Activated CD8-positive, alpha-beta memory T cell treated with anti-CD3 and anti-CD28 coated beads for 1 hour (primary cell): ENCODE measurements around the gene STX5.
"Not testable (repeated sequence)": the region's sequence is repeated elsewhere in the genome, so short reads cannot be mapped to it uniquely, and the experiment has no call there.

Source experiments
- DNase-seq, 2 donors: peaks; one replicate each; pipeline ENCODE4 v3.0.0-alpha.2; 2020; ENCODE audit warnings: low read depth in 1 of 2; ENCODE audit errors: extremely low read depth in 1 of 2

The STX5 gene

DNA sequence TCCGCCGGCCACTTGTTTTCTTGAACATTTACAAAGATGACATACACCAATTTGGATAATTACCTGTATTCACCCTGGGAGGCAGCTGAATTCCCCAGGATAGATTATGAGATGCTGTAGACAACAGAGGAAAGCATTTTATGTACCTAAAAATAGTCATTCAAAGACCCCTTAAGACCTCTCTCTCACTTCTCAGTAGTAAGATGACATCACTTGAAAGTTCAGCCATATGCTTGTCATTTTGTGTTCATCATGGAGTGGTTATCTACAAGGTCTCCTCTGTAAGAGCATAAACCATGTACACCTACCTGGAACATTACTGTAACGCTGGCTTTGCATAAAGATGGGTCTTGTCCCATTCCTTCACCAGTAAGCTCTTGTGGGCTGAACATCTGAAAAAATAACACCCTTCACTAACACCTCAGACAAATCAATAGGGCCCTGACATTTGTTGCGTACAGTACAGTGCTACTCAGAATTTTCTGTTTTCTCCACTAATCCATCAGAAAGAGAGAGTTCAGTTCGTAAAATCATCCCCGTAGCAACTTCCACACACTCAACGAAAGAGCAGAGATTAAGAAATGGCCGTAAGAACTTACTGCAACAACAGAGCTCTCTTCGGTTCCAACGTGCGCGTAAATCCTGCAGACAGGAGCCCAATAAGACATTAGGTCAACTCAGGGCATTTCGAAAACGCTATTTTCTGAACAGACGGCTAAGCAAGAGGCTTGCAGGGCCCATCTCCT lies 23.1 kb upstream of the STX5 start:
- DNase-seq, result no peak

DNA sequence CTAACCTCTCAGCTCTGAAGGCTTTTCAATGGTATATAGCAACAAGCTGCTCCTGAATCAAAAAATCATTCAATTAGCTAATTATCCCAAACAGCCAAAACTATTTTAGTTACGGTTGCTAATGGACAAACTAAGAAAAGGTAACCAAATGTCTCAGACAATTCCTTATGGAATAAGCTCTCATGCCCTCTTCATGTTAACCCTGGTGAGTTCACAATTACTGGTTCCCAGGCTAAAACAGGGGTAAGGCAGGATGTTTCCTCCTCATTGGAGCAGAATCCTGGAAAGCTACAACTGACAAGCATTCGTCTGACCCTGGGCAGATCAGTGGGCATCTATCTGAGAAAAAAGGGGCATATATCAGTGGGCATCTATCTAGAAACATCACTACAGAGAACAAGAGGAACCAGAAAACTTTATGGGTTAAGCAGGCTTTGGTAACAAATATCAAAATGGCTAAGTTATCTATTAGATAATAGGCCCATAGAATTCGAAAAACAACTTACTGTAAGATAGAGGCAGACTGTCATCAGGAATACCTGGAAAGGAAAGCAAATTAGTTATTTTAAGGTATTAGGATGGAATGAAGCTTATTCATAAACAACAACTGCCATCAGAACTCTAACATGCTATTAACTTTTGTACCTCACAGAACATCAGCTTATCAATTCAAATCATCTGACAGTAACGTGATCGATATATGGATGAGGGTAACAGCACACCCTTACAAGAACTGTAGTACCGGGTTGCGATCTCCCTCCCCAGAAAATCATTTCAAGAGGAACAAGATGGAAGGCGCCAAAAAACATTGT lies 22.4 kb upstream of the STX5 start:
- DNase-seq, result no peak

DNA sequence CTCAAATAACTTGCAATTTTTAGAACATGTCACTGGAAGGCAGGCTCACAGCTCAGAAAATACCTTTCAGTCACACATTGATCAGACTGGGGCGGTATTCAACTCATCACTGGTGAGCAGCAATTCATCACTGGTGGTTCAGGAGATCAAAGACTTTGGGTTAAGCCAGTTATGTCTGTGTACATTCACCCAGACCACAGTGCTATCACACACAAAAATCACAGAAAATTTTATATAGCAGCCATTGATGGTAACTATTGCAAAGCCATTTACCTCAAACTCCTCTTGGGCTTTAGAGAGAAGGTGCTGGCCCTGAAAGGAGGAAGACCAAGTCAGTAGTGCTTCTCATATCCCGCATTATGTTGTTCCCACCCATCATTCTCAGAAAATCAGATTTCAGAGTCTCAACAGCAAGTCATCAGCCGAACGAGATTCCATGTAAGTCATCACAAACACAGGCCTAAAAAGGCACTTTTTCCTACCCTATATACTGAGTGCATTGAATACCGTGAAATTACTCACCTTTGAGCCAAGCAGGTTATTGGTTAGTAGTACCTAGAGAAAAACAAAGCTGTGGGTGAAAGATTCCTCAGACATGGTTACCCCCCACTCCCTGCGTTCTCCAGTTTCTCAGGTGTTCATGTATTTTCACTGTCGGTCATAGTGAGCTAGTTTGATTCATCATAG lies 21.6 kb upstream of the STX5 start:
- no peak for DNase-seq

DNA sequence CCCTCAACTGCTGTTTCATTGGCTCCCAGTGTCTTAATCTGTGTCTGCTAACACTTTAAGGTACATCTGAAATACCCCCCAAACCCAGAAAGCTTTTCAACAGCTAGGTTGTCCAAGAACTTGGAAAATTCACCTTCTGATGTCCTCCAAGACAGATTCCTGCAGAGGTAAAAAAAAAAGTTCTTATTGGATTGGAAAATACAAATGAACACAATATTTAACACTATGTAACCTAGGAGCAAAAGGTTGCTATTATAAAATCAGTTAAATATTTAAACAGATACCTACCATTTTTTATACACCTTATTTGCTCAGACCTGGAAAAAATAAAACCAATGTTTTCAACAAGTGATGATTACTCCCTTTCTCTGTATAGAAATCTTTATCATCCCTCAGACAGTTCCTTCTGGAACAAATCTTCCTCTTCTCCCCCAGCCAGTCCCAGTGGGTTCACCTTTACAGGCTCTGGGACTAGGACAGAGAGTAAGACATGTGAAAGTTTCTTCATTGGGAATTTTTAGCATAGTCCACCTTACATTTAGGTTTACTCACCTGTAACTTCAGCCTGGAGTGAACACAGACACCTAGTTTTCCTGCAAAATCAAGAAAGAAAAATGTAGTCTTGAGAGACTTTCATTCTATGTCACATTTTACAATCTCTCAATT lies 20.8 kb upstream of the STX5 start:
- DNase-seq, result no peak

DNA sequence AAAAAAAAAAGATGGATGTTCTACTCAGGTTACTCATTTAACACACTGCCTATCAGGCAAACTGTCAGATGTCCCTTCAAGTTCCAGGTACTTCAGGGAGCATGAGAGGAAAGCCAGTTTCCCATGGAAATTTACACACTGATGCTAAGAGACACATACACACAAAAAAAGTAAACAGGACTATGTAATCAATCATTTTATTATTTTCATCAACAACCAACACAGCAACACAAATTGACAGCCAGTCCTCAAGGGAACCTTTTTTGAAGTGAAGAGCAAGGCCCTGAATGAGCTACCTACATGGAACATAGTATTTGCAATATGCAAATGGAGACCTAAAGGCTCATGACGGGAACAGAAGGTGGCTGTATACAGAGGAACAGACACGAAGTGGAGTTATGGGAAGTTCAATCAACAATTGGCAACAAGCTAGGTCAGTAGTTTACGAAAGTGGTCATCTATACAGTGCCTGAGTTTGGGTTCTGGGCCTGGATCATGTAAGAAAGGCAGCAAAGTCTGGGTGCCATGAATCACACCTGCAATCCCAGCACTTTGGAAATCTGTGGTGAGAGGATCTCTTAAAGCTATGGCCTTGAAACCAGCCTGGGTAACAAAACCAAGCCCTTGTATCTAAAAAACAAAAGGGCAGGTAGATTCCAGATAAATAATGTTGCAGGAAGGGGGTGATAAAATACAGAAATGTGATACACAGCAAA lies 20.1 kb upstream of the STX5 start:
- DNase-seq, result no peak

DNA sequence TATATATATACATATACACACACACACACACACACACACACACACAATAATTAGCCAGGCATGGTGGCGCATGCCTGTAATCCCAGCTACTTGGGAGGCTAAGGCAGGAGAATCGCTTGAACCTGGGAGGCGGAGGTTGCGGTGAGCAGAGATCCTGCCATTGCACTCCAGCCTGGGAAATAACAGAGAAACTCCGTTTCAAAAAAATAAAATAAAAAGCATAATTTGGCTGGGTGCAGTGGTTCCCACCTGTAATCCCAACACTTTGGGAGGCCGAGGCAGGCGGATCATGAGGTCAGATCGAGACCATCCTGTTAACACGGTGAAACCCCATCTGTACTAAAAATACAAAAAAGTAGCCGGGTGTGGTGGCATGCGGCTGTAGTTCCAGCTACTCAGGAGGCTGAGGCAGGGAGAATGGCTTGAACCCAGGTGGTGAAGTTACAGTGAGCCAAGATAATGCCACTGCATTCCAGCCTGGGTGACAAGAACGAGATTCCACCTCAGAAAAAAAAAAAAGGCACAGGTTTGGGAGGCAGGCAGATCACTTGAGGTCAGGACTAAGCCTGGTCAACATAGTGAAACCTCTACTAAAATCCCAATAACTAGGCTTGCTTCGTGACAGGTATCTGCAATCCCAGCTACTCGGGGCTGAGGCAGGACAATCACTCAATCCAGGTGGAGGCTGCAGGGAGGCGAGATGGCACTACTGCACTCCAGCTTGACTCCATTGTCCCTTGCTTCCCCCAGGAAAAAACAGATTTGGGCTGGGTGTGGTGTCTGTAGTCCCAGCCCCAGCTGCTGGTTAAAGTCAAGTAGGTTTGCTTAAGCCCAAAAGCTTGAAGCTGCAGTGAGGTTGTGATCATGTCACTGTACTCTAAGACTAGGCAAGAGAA lies 19.3 kb upstream of the STX5 start:
- DNase-seq, result no peak

DNA sequence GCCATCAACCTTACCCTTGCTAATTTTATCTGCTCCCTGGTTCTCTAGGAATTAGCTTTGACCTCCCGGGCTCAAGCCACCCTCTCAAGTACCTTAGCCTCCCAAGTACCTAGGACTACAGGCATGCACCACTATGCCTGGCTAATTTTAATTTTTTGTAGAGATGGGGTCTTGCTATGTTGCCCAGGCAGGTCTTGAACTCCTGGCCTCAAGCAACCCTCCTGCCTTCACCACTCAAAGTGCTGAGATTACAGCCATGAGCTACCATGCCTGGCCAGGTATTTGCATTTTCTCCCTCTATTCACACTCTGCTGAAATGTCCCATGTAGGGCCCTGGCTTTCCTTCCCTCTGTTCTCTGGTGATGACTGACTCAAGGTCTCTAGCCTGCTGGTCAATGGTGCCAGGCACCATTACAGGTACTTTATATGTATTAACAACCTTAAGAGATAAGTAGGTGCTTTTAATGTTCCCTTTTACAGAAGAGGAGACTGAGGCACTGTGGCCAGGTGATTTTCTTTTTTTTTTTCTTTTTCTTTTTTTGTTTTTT lies 16.0 kb upstream of the STX5 start:
- DNase-seq, result no peak

DNA sequence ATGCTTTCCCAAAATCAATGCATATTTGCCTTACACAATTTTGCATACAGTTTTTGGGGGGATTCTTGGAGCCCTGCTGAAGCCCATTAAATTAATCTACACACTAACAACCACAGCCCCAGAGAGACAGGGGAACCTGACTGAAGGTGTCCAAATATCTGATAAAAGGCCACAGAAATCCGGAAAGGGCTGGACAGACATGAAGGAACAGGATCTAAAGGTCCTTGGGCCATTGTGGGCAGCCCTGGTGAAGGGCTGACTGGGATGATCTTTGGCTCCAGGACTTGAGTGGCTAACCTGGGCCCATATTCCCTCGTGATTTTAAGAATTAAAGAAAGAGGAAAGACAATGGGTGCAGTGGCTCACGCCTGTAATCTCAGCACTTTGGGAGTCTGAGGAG lies 14.3 kb upstream of the STX5 start:
- no peak for DNase-seq

DNA sequence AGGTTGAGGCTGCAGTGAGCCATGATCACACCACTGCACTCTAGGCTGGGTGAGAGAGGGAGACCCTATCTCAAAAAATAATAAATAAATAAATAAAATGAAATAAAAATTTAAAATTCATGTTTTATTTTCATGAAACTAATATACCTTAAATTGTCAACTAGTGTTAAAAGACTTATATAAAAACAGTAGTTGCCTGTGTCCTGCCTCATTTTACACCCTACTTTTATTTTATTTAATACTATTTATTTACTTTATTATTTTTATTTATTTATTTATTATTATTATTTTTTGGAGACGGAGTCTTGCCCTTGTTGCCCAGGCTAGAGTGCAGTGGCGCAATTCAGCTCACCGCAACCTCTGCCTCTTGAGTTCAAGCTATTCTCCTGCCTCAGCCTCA lies 12.3 kb upstream of the STX5 start:
- no peak for DNase-seq

DNA sequence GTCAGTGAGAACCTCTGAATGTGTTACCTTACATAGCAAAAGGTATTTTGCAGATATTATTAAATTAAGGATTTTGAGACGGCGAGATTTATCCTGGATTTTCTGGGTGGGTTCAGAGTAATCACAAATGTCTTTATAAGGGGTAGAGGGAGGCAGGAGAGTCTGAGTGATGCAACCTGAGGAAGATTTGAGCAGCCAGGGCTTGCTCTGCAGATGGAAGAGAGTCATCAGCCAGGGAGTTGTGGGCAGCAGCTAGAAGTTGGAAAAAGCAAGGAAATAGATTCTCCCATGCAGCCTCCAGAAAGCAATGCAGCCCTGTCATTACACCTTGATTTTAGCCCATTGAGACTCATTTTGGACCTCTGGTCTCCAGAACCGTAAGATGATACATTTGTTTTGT lies 11.6 kb upstream of the STX5 start:
- no peak for DNase-seq

DNA sequence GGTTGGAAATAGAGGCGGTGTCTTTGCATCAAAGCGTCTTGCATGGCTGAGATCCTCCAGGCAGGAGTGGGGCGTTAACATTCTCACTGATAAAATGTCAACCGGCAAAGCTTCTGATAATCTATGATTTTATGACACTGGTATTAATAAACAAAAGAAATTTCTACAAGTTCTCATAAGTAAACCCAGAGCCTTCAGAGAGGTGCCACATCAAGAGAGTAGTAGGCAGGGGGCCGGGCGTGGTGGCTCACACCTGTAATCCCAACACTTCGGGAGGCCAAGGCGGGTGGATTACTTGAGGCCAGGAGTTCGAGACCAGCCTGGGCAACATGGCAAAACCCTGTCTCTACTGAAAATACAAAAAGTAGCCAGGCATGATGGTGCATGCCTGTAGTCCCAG lies 11.0 kb upstream of the STX5 start:
- DNase-seq, result not testable (repeated sequence)

DNA sequence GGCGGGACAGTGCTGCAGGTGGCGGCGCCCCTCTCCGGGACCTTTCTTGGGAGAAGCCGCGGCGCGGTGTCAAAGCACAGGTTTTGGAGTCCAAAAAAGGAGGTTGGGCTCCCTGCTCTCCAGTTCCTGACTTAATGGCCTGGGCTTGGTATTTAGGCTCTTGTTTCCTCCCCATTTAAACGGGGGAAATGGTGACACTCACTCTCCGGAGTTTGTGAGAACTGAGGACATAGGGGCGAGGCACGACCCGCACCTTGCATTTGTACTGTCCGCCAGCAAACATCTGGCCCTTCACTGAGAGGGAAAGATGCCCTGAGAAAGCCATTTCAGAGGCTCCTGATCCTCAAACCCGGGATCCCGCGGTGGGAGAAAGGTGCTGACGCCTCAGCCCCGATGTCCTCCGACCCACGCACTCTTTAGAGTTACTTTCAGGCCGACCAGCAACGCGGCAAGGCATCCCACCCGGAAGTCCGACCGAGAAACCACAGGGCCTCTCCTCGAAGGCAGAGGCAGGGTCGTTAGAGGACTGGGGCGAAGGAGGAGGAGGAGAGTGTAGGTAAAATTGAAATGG lies 10.4 kb upstream of the STX5 start:
- DNase-seq, result no peak

DNA sequence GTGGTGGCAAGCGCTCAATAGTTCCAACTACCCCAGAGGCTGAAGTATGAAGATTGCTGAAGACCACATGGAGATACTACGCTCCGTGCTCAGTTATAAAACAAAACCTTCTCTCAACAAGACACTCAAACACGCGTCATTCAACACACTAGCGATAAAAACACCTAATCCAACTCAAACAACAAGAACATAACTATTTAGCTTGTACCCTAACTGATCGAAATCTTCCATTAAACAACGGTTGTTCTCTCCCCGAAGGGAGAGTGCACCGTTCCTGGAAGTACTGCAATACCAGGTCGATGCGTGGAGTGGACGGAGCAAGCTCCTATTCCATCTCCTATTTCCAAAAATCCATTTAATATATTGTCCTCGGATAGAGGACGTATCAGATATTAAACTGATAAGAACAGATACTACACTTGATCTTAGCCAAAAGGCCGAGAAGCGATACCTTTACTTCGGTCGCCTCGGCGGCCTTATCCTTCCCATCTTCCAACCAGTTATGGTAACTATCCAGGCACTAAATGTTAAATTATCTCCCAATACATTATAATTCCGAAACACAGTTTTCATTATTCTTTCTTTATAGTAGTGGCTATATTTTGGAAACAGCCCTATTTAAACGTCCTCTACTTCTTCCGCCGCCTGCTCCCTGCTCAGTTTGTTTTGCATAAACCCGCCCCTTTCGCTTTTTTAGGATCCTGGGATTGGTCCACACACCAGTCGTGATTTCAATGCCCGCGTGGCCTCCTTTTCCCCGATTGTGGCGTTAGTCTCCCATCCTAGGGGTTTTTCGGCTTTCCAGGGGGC lies 9.7 kb upstream of the STX5 start:
- DNase-seq, result peak; percentile 49 to 59

DNA sequence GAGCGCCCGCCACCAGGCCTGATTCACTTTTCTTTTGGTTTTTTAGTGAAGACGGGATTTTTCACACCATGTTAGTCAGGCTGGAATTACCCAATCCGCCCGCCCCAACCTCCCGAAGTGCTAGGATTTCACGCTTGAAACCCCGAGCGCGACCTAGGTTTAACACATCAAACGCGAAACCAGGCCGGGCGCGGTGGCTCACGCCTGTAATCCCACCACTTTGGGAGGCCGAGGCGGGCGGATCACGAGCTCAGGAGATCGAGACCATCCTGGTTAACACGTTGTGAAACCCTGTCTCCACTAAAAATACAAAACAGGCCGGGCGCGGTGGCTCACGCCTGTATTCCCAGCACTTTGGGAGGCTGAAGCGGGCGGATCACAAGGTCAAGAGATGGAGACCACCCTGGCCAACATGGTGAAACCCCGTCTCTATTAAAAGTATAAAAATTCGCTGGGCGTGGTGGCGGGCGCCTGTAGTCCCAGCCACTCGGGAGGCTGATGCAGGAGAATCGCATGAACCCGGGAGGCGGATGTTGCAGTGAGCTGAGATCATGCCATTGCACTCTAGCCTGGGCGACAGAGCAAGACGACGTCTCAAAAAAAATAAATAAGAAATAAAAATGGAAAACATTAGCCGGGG lies 9.0 kb upstream of the STX5 start:
- DNase-seq, result peak; percentile 55 to 58

DNA sequence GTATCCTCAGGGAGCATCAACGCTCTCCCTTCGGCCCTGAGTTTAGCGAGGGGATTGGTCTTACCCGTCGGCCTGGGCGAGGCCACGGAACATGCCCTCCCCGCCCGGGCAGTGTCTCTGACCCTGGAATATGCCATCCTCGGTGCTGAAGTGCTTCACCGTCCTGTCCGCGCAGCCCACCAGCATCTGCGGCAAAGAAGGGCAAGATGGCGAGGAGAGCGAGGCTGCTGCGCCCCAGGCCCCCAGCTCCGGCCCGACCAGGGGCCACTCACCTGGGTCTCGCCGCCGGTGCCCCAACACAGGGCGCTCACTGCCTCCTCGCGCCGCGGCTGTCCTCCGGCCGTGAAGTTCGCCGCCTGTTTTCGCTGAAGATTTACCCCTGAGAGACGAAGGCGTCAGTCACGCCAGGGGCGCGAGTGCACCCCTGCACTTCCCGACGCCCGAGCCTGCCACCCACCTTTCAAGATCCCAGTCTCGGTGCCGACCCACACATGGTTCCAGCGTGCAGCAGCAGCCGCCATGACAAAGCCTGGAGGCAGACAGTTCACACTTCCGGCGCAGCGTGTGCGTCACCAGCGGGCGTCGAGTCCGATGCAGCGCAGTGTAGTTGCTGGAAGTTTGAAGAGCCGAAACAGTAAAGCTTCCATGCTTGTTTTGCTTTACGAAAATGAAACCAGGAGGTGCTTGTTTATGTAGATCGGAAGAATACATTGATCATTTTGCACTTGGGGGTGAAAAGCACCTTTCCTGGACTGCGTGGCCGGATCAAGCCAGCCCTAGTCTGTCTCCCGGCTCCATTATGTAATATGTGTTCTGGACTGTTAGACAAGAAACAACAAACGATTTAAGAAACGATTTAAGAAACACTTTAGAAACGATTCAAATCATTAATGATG lies 7.4 kb upstream of the STX5 start, which contains the start of gene WDR74:
Gene WDR74, minus strand, starts transcription at position 541 of the 896 bp plus-strand sequence. Its CDS starts 20 bp downstream, at position 521.
- DNase-seq, result peak; percentile 78 to 85

DNA sequence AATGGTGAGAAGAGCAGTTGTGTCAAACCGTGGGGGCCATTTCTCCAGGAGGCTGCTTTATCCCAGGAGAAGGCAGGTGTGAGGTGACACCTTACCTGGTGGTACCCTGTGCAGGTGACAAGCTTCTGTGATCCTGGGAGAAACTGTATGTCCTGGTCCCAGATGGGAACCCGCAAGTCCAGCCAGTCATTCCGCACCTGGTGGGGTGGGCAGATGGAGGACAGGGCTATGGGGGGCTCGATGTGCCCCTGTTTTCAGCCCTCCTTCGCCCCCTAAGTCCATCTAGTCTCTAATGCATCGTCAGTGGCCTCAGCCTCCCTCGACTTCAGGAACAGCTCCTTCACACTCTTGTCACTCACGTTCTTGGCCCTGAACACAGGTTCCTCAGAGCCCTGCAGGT lies 3.5 kb upstream of the STX5 start:
- DNase-seq, result no peak
